ENCODE data around the gene LENEP. TPM values are rescaled to one million over a fixed set of nuclear protein-coding genes. Genes with fewer than 3 reads are reported as not detected.
"Not testable (repeated sequence)": the region's sequence is repeated elsewhere in the genome, so short reads cannot be mapped to it uniquely, and the experiment has no call there.

Gene LENEP
- total RNA-seq, 1 experiment from 2014 or later: 1.3 TPM

- H3K9me2 ChIP-seq (ENCODE audit: insufficient read depth): no peaks in the 10 kb centered on the region
- peaks cover 25% of the 10 kb centered on the region for H3K4me1 ChIP-seq (replicated peaks; ENCODE audit: insufficient read depth)
- H3K27me3 ChIP-seq (ENCODE audit: insufficient read depth, low read depth): no peaks in the 10 kb centered on the region
- peak overlapping the region; percentile 71 for H3K4me2 ChIP-seq
- CTCF ChIA-PET: interaction anchor here (0.8 kb wide), 1 partner anchor 103 kb away, joined by 3 read pairs; no protein-coding TSS in a partner anchor
- BruUV-seq (replicated peaks): no TSS peak
- no peak for TF ChIP-seq CTCF (conservative IDR thresholded peaks at IDR 0.05)
- no peak for TF ChIP-seq EZH2 (IDR thresholded peaks at IDR 0.05; ENCODE audit: low read depth)
- intact Hi-C loops (cut with micrococcal nuclease; ENCODE audit: unreplicated experiment): no loop called here
- H3K79me2 ChIP-seq (ENCODE audit: low read depth): peaks cover 62% of the 10 kb centered on the region
- peak overlapping the region; percentile 64; the same call in 1 of the 2 replicates for H2AFZ ChIP-seq
- POLR2A ChIA-PET (ENCODE audit: unreplicated experiment): interaction anchor here (0.6 kb wide), 2 partner anchors 27 to 213 kb away, joined by 4 to 5 read pairs; partner anchors contain the start of gene PBXIP1
- H3K4me3 ChIP-seq: peak overlapping the region; percentile 44; the same call in 1 of the 2 replicates
- no peaks in the 10 kb centered on the region for H4K20me1 ChIP-seq (ENCODE audit: insufficient read depth)
- H3K36me3 ChIP-seq (ENCODE audit: low read depth): peaks cover 22% of the 10 kb centered on the region
- DNase-seq: no peak
- peak overlapping the region; percentile 21; the same call in 1 of the 2 replicates for H3K27ac ChIP-seq
- H3F3A ChIP-seq (ENCODE audit: insufficient read depth, low read depth): peaks cover 56% of the 10 kb centered on the region
- H3K9me3 ChIP-seq (ENCODE audit: insufficient read depth, low read depth): no peaks in the 10 kb centered on the region
Measured at GRCh38 chr1:154982341-154982740, 11.0 kb upstream of the LENEP start.

- Histone ChIP-seq H3K4me1 (replicated peaks; ENCODE audit: insufficient read depth) (peaks cover 32% of the 10 kb centered on the region), H3K9me3 (ENCODE audit: insufficient read depth, low read depth) (no peaks in the 10 kb centered on the region), H3K79me2 (ENCODE audit: low read depth) (peaks cover 61% of the 10 kb centered on the region), H3K4me2 (peak within 1 kb of the TSS; percentile 93), H3K9me2 (ENCODE audit: insufficient read depth) (no peaks in the 10 kb centered on the region), H3F3A (ENCODE audit: insufficient read depth, low read depth) (peaks cover 51% of the 10 kb centered on the region), H4K20me1 (ENCODE audit: insufficient read depth) (no peaks in the 10 kb centered on the region), H2AFZ (peak within 1 kb of the TSS; percentile 81), H3K4me3 (peak within 1 kb of the TSS; percentile 72), H3K27me3 (ENCODE audit: insufficient read depth, low read depth) (no peaks in the 10 kb centered on the region), H3K27ac (peak within 1 kb of the TSS; percentile 21; the same call in 1 of the 2 replicates), H3K36me3 (ENCODE audit: low read depth) (peaks cover 22% of the 10 kb centered on the region)
- no TSS peak for BruUV-seq (replicated peaks)
- TF ChIP-seq EZH2 (IDR thresholded peaks at IDR 0.05; ENCODE audit: low read depth) (no peak), CTCF (conservative IDR thresholded peaks at IDR 0.05) (no peak)
- intact Hi-C loops (cut with micrococcal nuclease; ENCODE audit: unreplicated experiment): no loop called here
- CTCF ChIA-PET: interaction anchor here (0.8 kb wide), 2 partner anchors 10 to 102 kb away, joined by 3 to 5 read pairs; no protein-coding TSS in a partner anchor
- POLR2A ChIA-PET (ENCODE audit: unreplicated experiment): interaction anchor here (0.6 to 1.1 kb wide), 7 partner anchors 11 to 212 kb away, joined by 4 to 6 read pairs (median 5); partner anchors contain the start of gene PBXIP1
- peak; percentile 95 to 99 for DNase-seq
Measured at GRCh38 chr1:154982897-154983648, 10.3 kb upstream of the LENEP start, which contains the start of gene FLAD1. Gene FLAD1, plus strand, starts transcription at chr1:154983344. Its CDS starts 351 bp downstream, at chr1:154983695.

GRCh38 chr1:154983776-154984466 is 9.5 kb upstream of the LENEP start:
- no peaks in the 10 kb centered on the region for H3K27me3 ChIP-seq (ENCODE audit: insufficient read depth, low read depth)
- TF ChIP-seq EZH2 (IDR thresholded peaks at IDR 0.05; ENCODE audit: low read depth) (no peak), CTCF (conservative IDR thresholded peaks at IDR 0.05) (no peak; the same call in 1 of the 2 replicates)
- H4K20me1 ChIP-seq (ENCODE audit: insufficient read depth): no peaks in the 10 kb centered on the region
- H3F3A ChIP-seq (ENCODE audit: insufficient read depth, low read depth): peaks cover 50% of the 10 kb centered on the region
- peak overlapping the region; percentile 93 for H3K4me2 ChIP-seq
- no peak for DNase-seq
- H3K36me3 ChIP-seq (ENCODE audit: low read depth): peaks cover 26% of the 10 kb centered on the region
- CTCF ChIA-PET: interaction anchor here (0.7 to 0.8 kb wide), 2 partner anchors 10 to 33 kb away, joined by 5 to 7 read pairs; no protein-coding TSS in a partner anchor
- H3K4me3 ChIP-seq: peak overlapping the region; percentile 72
- TSS peak; percentile 30 for BruUV-seq (replicated peaks)
- intact Hi-C loops (cut with micrococcal nuclease; ENCODE audit: unreplicated experiment): no loop called here
- no peaks in the 10 kb centered on the region for H3K9me3 ChIP-seq (ENCODE audit: insufficient read depth, low read depth)
- peaks cover 32% of the 10 kb centered on the region for H3K4me1 ChIP-seq (replicated peaks; ENCODE audit: insufficient read depth)
- POLR2A ChIA-PET (ENCODE audit: unreplicated experiment): interaction anchor here (0.6 to 1.1 kb wide), 3 partner anchors 10 to 33 kb away, joined by 4 to 6 read pairs (median 5); no protein-coding TSS in a partner anchor
- H2AFZ ChIP-seq: peak overlapping the region; percentile 81; the same call in 1 of the 2 replicates
- peaks cover 66% of the 10 kb centered on the region for H3K79me2 ChIP-seq (ENCODE audit: low read depth)
- no peaks in the 10 kb centered on the region for H3K9me2 ChIP-seq (ENCODE audit: insufficient read depth)
- H3K27ac ChIP-seq: no peak overlapping the region

GRCh38 chr1:154986736-154987135 is 6.7 kb upstream of the LENEP start:
- BruUV-seq (replicated peaks); POLR2A ChIA-PET (ENCODE audit: unreplicated experiment); DNase-seq; H2AFZ ChIP-seq; intact Hi-C loops (cut with micrococcal nuclease; ENCODE audit: unreplicated experiment); H3K4me3 ChIP-seq; H3K9me3 ChIP-seq (ENCODE audit: insufficient read depth, low read depth); H4K20me1 ChIP-seq (ENCODE audit: insufficient read depth); H3K9me2 ChIP-seq (ENCODE audit: insufficient read depth); H3K27me3 ChIP-seq (ENCODE audit: insufficient read depth, low read depth): not testable (repeated sequence)
- peak overlapping the region; percentile 48 for H3K27ac ChIP-seq
- CTCF ChIA-PET: interaction anchor here (0.6 to 1.1 kb wide), 2 partner anchors 10 to 329 kb away, joined by 3 to 7 read pairs; no protein-coding TSS in a partner anchor
- peaks cover 29% of the 10 kb centered on the region for H3F3A ChIP-seq (ENCODE audit: insufficient read depth, low read depth)
- peaks cover 32% of the 10 kb centered on the region for H3K4me1 ChIP-seq (replicated peaks; ENCODE audit: insufficient read depth)
- peak overlapping the region; percentile 33 for H3K4me2 ChIP-seq
- H3K79me2 ChIP-seq (ENCODE audit: low read depth): peaks cover 58% of the 10 kb centered on the region
- peaks cover 18% of the 10 kb centered on the region for H3K36me3 ChIP-seq (ENCODE audit: low read depth)
